NCI-H446 (cell line): Measurements from ENCODE around the gene RMI2.

Source experiments
- DNase-seq, 2 experiments: peaks; one replicate each; lab custom pipeline; 2025; lab: John Stamatoyannopoulos, UW

Gene RMI2

DNA sequence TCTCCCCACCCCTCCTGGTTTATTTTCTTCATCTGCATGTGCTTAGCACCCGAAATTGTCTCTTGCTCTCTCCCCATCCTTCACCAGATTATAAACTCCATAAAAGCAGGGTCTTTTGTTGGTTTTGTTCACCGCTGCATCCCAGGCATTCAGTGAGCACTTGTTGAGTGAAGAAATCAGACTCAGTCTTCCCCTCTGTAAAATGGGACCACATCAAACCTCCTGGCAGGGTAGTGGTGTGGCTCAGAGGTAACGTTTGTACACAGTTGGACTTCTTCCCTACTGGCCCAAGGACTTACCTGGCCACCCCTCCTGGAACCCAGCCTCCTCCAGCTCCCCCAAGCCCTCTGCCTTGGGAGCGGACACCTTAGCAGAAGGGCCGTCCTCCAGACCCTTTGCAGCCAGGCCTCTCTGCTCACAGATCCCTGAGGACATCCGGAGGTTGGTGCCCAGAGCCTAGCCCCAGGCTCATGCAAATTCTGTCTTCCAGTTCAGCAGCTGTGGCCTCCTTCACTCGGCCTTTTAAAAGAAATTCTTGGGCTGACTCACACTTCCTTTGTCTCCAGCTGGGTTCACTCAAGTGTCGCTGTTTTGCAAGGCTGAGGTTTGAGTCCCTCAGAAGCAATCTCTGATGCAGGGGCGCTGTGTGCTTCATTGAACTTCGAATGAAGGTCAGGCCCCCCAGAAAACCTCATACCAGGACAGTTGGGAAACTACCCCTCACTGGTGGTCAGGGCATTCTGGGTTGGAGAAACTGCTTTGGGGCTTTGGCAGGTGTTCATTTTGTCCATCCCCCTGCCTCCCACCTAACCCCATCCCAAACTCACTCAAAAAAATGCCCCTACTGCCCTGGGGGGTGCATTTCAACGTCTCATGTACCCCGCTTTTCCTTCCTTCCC is 16.8 kb upstream of the RMI2 start:
- no peak for DNase-seq

DNA sequence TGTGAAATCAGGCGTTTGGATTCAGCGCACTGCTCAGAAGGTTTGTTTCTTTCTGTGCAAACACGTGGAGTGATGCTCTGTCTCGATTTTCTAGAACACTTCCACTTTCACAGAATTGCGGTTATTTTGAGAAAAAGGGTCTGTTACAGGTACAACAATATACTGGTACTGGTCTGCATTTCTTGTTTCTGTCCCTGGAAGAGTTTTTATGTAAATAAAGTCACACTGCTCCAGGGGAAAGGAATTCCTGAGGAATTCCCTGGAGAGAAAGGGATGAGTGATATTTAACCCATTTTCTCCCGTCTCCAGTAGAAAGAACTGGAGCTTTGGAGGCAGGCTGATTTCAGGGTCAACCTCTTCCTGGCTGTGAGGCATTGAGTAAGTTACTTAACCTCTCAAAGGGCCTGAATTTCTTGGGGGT is 16.2 kb upstream of the RMI2 start:
- DNase-seq: no peak

DNA sequence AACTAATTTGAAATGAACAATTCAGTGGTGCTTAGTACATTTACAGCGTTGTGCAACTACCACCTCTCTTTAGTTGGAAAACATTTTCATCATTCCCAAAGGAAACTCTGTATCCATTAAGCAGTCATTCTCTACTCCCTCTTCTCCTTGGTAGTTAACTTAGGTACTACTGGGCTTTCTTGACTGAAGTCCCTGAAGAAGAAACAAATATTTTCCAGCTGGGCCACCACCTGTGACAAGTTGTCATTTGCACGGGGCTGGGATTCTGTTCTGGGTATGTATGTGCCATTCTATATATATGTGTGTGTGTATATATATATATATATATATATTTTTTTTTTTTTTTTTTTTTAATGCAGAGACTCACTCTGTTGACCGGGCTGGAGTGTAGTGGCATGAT is 15.4 kb upstream of the RMI2 start:
- DNase-seq: no peak

DNA sequence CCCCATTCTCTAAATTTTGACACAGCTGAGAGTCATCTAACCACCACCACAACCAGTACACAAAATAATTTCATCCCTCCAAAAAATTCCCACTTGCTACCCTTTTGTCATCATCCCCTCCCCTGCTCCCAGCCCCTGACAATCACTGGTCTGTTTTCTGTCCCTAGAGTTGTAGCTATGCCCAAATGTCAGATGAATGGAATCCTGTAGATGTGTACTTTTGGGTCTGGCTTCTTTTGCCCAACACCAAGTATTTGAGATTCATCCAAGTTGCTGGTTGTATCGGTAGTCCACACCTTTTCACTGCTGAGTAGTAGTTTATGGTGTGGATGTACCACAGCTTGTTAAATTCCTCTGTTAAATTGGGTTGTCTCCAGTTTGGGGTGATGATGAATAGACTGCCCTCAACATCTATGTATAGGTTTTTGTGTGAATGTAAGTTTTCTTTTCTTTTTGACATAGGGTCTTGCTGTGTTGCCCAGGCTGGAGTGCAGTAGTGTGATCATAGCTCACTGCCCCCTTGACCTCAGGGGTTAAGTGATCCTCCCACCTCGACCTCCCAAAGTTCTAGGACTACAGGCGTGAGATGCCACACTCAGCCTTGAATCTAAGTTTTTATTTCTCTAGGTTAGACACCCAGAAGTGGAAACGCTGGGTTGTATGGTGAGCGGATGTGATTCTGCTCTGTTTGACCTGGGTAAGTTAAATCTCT is 14.6 kb upstream of the RMI2 start:
- no peak for DNase-seq

DNA sequence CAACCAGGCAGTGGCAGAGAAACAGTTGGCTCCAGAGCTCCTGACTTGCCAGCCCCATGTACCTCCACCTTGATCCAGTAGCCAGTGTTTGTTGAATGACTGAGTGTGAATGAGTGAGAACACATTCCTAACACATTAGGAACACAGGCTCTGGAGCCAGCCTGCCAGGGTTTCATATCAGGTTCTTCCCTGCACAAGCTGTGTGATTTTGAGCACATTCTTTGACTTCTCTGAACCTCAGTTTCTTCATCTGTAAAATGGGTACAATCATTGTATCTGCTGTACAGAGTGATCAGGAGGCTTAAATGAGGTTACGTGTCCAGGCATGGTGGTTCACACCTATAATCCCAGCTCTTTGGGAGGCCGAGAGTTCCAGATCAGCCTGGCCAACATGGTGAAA is 13.3 kb upstream of the RMI2 start:
- no peak for DNase-seq

DNA sequence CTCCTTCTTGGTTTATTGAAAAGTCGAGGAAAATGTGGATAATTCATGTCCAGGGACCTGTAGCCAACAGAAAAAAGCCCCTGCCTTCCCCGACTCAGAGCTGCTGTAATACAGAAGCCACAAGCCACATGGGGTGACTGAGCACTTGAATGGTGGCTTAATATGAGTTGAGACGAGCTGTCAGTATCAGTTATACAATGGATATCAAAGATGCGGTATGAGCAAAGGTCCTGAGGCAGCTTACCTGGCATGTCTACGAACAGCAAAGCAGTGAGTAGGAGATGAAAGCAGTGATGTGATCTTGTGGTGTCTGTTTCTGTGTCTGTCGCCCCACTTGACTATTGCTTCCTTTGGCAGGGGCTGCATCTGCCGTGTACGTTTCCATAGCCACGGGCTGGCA is 12.2 kb upstream of the RMI2 start:
- DNase-seq: no peak

DNA sequence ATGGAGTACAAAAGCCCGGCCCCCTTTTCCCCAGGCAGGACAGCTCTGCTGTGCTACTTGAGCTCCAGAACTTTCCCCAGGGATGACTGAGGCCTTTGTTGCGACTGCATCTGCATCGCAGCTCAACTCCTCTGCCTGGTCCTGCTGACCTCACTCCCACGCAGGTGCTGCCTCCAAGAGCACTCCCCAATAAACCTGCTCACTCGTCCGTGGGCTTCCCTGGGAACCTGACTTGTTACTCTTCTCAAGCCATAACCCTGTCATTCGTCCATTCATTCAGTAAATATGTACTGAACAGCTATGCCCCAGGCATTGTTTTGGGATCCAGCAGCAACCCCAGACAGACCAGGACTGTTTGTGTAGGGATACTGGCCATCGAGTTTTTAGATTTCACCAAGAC is 11.6 kb upstream of the RMI2 start:
- DNase-seq: no peak

DNA sequence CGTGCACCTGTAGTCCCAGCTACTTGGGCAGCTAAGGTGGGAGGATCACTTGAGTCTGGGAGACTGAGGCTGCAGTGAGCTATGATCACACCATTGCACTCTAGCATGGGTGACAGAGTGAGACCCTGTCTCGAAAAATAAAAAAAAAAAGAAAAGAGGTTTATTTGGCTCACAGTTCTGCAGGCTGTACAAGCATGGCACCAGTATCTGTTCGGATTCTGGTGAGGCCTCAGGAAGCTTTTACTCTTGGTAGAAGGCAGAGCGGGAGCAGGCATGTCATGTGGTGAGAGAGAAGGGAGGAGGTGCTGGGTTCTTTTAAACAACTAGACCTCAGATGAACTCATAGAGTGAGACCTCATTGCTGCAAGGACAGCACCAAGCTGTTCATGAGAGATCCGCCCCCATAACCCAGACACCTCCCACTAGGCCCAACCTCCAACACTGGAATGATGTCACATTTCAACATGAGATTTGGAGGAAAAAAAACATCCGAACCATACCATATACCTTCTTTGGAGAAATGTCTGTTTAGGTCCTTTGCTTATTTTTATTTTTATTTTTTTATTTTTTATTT is 10.3 kb upstream of the RMI2 start:
- no peak for DNase-seq

DNA sequence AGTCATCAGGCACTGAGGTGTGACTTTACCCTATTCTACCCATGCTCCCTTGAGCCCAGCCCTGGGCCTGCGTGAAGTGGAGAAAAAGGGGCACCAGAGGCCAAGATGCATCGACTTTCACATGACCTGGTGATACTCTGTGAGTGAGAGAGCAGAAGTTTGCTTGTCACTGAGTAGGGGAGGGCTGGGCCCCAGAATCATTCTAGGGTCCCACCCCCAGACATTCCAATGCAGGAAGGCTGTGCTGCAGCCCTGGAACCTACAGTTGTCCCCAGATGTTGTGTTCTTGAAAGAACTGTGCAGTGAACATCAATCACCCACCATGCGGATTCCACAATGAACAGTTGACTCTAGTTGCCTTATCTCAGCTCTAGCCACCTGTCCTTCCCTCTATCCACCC is 6.2 kb upstream of the RMI2 start:
- no peak for DNase-seq

DNA sequence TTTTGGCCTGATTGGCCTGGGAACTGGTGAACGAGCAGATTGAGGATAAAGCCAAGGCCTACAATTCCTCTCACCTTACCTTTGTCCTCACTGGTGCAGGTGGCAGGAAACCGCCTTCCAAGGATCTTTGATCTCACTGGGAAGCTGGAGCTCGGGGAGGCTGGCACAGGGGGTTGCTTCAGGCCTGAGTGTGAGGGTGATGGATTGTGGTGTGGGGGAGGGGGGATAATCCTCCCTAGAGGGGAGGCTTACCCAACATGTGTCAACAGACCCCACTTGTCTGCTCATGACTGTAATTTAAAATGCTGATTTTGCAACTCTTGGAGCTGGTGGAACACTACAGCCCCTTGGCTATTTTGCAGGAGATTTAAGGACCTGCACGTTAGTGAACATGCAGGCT is 4.5 kb upstream of the RMI2 start:
- DNase-seq: no peak

DNA sequence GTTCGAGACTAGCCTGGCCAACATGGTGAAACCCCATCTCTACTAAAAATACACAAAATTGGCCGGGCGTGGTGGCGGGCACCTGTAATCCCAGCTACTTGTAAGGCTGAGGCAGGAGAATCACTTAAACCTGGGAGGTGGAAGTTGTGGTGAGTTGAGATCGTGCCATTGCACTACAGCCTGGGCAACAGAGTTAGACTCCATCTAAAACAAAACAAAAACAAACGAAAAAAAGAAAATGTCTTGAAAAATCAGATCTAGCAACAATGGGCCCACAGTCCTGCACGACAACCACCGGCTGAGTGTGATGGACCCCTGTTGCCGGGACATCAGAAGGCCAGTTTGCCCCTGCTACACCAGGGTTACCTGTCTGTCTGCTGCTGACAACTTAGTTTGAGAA is 3.9 kb upstream of the RMI2 start:
- DNase-seq: no peak

DNA sequence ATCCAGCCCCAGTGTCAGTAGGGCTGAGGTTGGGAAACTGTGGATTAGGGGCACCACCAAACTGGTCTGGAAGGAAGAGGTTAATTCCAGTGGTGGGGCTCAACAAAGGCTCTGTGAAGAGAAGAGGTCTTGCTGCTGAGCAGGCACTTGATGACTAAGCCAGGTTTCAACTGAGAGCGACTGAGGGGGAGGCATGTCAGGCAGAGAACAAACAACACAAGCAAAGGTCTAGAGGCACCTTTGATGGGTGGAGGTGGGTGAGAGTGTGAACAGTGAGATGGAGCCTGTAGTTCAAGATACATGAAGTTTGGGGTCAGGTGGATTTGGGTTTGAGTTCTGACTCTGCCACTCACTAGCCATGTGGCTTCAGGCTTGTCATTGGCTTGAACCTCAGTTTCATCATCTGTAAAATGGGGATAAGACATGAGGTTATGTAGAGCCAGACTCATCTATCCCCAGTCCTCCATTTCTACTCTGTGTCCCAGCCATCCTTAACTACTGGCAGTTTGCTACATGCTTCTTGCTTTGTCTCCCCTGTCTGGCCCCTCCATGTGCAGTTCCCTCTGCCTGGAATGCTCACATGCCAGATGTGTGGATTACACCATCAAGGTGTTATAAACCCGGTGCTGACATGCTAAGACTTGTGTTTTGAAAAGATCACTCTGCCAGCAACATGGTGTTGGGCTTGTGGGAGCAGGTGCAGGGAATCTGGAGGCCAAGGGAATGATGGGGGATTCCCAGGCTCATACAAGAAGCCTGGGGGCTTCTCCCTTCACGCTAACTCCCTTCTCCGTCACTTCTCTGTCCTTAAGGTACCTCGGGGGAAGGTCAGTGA is 3.0 kb upstream of the RMI2 start:
- DNase-seq: no peak

DNA sequence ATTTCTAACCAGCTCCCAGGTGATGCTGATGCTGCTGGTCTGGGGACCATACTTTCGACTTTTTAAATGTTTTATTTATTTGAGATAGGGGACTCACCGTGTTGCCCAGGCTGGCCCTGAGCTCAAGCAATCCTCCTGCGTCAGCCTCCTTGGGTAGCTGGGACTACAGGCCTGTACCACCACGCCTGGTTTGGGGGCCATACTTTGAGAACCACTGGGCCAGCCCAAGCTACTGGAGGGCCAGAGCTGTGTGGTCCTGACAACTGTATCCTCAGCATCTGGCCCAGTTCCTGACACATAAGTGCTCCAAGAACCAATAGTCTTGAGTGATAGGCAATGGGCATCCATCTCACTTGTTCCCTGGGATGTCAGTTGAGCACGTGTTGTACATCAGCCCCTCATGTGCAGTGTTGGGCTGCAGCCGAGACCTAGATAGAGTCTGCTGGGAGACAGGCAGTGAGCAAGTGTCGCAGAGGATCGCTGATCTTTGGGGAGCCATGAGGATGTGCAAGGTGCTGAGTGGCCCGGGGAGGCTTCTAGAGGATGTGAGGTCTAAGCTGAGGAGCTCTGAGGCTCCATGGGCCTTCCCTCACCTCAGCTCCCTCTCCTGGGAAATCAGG is 1.6 kb downstream of the RMI2 start:
- no peak for DNase-seq

DNA sequence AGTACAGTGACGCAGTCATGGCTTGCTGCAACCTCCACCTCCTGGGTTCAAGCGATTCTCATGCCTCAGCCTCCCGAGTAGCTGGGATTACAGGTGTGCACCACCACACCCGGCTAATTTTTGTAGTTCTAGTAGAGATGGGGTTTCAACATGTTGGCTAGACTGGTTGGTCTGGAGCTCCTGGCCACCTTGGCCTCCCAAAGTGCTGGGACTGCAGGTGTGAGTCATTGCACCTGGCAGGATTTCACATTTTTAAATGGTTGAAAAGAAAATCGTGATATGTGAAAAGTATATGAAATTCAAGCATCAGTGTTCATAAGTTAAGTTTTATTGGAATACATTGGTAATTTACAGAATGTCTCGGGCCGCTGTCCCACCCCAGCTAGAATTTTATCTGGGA is 2.6 kb downstream of the RMI2 start:
- no peak for DNase-seq

DNA sequence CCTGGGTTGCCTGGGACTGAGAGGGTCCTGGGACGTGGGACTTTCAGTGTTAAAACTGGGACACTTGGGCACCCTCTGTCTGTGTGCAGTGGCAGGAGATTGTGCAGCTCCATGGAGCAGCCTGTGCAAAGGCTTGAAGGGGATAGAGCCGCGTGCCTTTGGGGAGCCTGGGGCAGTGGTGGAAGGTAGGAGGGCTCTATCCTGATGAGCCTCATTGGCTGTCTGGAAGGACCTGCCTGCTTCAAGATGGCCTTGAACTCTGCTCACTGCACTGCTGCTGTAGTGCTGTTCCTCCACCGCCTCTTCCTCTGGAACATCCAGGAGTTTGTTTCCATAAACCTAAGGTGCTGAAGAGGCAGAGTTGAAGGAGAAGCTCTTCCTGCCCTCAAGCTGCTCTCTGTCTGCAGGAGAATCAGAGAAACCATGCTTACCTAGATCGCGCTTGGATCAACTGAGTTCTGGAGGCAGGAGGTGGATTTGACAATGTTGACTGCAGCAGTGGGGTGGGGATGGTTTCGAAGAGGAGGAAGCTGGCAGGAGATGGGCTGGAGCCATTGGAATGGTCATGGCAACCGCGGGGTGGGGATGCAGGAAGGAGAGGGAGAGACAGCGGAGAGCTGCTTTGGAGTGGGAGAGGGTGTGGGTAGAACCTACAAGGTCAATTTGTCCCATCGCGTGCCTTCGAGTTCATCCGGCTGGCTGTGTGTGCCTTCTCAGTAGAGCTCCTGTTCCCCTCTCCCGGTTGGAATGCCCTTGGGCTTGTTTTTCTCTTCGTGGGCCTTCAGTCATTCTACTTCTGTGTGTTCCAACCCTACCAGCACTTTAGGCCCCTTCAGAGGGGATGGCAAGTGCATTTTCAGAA is 3.7 kb downstream of the RMI2 start:
- DNase-seq: no peak

DNA sequence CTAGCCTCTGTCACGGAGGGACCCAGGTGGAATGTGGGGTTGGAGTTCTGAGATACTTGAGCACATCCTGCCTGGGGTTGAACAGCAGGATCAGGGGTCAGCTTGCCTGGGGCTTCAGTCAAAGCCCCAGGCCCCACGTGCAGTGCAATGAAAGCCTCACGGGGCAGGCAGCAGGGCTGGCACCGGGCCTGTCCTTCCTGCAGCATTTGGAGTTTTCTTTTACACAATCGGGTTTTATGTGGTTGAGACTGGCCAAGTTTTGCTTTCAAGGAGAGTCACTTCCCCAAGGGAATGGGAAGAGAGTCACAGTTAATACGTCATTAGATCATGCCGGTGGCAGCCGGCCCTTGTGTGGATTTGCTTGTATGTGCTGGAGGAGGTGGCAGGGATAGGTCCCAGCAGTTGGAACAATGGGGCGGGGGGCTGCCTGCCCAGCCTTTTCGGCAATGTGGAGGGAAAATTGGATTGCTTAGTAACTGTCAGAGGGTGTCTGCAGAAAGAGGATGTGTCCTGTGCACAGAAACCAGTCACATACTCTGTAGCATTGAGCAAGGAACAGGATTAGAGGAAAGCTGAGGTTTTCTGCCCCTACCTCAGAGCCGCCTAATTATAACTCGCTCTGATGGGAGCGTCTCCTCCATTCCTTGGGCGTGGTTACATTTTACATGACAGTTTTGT is 4.5 kb downstream of the RMI2 start:
- no peak for DNase-seq

DNA sequence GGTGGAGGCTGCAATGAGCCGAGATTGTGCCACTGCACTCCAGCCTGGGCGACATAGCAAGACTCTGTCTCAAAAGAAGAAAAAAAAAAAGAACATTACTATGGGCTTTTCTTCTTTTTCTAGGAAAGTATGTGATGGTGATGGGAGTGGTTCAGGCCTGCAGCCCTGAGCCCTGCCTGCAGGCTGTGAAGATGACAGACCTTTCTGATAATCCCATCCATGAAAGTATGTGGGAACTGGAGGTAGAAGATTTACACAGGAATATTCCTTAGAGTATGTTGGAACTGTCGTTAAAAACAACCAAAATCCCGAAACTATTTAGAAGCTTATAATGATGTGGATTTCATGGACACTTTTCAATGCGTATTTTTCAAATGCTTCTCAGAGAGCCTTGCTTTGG is 5.3 kb downstream of the RMI2 start:
- DNase-seq: no peak

DNA sequence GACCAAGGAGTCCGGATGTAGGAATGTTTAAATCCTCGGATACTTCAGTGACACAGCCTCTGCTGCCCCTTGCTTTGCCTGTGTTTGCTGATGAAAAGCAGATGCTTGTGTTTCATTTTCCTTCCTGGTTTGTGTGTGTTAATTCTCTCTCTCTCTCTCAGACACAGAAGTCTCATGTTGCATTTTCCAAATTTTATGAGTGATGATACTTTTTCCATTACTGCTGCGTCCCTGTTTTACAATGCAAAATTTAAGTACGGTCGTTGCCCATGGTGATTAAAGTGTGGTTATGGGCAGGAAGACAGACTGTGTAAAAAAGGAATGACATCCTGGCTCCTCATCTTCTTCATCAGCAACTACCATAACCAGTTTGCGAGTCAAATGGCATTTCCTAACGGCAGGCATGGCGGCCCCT is 5.7 kb downstream of the RMI2 start:
- DNase-seq: no peak

DNA sequence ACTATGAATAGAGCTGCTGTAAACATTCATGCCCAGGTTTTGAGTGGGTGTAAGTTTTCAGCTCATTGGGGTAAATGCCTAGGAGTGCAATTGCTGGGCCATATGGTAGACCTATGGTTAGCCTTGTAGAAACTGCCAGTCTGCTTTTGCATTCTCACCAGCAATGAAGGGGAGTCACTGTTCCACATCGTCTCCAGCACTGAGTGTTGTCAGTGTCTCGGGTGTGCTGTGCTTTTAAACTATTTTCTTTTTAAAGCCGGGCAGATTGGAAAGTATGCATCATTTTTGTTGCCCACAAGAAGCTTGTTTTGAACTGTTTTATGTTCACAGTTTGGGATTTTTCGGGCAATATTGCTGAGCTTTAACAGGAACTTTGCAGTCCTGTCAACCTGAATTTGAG is 7.9 kb downstream of the RMI2 start:
- no peak for DNase-seq

DNA sequence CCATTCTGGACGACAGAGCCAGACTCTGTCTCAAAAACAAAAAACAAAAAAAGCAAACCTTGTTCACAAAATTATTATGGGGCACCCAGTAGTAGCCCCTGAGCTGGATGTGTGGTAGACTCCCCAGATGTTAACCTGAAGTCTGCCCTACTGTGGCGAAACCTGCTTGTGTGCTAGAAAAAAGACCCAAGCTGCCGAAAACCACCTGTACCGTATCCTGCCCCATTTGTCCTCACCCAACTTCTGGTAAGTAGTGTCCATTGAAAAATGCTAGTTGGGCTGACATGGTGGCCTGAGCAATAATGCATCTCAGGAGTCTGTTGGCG is 9.1 kb downstream of the RMI2 start:
- DNase-seq: no peak
